Renal cortical epithelial cell (primary cell): ENCODE results near the gene PRKN. TPM values are rescaled to one million over a fixed set of nuclear protein-coding genes. Genes with fewer than 3 reads are reported as not detected.

Experiments
- DNase-seq: peaks from one replicate; pipeline ENCODE4 v3.0.0-alpha.2; 2011; ENCODE audit warnings: low read depth
- total RNA-seq: library from RNA; depleted of rRNA; stranded (reverse); fragments of >200 nt; gene quantifications from 2 replicates; pipeline ENCODE4 v1.2.3, GENCODE V29; 2014

The PRKN gene
- total RNA-seq, 1 donor from 2014 or later, result 3.6 TPM

- DNase-seq, result peak; percentile 77
Measured at GRCh38 chr6:162244031-162244430, 483.5 kb downstream of the PRKN start.

- no peak for DNase-seq
Measured at GRCh38 chr6:162242915-162243314, 484.7 kb downstream of the PRKN start.

DNA sequence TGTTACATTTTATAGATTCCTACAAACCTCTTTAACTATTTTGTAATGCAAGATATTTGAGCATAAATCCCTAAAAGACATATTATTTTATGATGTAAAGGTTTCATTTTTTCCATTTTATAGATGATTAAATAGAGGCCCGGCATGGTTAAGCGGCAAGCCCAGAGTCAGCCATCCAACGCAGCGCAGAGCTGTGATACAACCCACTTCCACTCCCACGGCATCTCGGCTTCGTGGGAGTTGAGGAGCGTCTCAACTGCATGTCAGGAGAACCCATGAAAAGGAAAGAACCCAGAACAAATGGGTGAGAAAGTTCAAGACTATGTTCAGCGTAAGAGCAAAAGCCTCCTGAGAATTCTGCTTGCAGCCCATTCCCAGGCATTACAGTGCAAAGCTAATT is 488.2 kb downstream of the PRKN start:
- no peak for DNase-seq

GRCh38 chr6:162238675-162239074 is 488.9 kb downstream of the PRKN start:
- no peak for DNase-seq

DNA sequence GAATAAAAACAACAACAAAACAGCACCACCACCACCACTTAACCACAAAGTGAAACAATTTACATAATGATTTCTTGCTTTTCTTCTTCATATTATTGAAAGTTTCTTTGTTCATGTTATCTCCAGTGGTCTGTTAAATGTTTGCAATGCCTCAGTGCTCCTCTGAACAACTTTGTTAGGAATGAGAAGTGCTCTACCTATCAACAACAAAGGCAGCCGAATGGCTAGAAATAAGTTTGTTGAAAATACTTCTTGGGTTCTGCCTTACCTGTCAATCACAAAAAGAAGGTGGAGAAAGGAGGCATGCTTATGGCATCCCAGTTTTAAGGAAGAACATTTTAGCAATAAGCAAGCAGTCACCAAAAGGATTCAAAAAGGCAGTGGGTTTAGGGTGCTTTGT is 490.2 kb downstream of the PRKN start:
- DNase-seq, result no peak

DNA sequence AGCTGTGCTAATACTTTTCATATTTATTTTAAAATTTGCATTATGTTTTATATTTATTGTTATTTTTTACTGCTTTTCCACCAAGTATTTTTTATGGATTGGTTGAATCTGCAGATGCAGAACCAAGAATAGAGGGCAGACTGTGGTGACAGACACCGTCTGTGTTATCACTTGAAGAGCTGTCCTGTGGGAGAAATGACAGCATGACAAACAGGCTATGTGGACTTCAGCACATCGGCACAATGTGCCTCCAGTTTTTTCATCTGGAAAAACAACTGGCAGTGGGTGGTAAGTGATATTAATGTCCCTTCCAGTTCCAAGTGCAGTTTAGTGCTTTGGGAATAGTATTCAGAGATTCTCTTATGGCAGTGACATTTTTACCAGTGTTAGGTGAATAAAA is 492.9 kb downstream of the PRKN start:
- DNase-seq, result no peak

GRCh38 chr6:162230147-162230752 is 497.3 kb downstream of the PRKN start:
- no peak for DNase-seq

GRCh38 chr6:162229093-162229492 is 498.5 kb downstream of the PRKN start:
- no peak for DNase-seq

DNA sequence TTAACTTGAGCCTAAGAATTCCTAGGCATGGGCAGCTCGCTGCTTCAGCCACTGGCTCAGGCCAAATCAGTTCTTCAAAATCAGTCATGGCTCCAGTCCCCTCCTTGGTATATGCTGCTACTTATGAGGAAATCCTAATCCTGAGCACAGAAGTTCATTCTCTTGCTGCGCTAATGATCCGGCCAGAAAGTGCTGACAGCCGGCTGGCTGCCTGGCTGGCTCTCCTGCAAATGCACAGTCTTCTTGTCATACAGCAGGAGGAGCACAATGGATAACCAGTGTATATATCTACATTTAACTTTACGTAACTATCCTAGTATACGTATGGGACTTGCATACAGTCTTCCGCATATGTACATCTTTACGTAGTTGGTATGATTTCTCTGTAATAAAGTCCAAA is 500.8 kb downstream of the PRKN start:
- no peak for DNase-seq

DNA sequence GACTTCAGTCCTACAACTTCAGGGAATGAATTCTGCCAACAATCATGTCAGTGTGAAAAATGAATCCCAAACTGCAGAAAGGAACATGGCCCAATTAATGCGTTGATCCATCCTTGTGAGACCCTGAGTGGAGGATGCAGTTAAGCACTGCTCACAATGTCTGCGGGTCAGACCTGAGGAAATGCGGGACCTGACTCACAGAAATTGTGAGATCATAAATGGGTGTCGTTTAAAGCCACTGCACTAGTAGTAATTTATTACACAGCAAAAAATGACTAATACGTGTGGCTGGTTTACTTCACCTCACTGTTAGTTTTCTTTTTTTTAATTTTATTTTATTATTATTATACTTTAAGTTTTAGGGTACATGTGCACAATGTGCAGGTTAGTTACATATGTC is 505.0 kb downstream of the PRKN start:
- DNase-seq, result no peak

- DNase-seq, result no peak
Measured at GRCh38 chr6:162220876-162221275, 506.7 kb downstream of the PRKN start.

DNA sequence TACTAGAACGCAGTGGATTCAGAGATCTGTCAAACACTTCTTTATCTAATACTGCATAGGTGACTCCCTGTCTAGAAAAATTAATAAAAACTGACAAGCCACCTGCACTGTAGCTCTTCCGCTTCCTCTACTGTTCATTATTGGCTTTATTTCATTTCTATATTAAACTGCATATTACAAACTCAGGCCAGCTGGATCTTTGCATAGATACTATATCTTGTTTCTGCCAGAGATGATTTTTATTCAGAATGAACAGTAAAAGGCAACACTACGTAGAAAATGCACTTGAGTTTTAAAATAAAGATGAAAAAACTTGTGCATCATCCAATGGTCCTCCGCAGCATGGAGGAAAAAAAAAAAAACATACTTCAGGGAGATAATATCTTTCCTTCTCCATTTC is 508.3 kb downstream of the PRKN start:
- DNase-seq, result no peak

DNA sequence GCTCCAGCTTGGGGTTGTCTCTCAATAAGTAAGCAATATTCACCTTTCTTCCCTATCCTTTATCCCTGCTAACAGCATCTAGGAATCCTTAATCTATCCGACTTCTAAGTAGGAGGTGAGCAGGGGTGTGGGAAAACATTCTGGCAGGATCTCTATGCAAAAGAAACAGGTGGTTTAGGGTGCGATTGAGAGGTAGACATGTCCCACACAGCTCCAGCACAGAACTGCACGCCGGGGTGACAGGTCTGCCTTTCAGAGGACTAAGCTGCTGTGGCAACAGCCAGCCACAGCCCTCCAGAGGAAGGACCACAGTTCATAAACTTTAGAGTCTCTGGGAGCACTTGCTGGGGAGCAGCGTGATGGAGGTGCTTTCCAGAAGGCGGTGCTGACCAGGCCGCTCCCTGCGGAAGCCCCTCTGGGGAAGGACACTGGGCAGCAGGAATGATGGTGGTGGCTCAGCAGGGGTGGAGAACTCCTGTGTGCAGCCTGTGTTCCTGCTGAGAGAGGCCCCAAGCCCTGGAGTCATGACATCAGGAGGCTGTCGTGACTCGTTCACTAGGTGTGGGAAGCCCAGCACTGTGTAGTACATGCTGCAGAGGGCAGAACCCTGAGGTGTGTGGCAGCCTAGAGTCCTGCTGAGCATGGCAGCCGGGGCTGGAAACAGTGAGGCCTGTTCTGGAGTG is 509.6 kb downstream of the PRKN start:
- DNase-seq, result no peak

DNA sequence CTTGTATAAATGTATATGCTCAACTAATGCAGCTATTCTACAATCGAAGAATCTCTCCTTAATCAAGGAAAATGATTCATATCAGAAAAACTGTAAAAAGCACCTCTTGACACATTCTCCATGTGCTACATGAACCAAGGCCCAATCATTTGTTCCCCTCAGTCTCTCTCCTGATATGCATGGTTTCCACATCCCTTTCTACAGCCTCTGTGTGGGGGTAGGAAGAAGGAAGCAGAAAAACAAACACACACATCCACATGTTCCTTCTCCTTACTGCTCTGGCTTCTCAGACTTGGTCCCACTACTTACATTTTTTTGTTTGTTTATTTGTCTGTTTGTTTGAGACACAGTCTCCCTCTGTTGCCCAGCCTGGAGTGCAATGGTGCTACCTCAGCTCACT is 510.5 kb downstream of the PRKN start:
- DNase-seq, result no peak

DNA sequence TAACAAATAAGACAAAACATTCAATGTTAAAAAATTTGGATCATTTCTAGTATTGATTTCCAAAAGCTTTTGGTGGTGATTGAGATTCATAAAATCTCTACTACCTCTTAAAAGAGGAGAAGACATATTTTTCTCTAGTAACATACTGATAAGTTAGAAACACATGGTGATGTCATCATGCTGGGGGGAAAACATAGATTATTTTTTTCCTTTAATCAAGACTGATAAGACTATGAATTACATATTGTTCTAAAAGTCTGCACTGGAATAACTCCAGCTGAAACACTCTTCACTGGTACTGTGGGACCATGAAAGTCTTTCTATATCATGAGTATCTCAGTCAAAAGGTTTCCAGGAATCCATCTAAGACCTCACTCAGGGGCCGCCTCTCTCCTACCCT is 515.8 kb downstream of the PRKN start:
- DNase-seq, result no peak

DNA sequence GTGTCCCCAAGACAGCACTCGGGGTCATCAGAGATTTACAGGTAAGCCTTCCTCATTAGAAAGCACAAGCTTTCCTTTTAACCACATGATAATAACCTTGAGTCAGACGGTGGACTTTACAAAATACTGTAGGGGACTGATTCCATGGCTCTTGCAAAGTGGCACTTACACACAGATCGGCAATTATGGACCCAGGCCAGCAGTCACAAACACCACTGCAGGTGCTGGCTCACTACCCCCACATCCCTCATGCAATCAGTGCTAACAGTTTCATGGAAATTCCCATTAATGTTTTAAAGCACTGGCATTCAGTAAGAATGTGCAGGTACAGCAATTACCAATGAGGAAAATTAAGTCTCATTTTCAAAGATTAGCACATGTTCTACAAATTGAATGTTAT is 516.5 kb downstream of the PRKN start:
- DNase-seq, result peak; percentile 57

- DNase-seq, result no peak
Measured at GRCh38 chr6:162203287-162203686, 524.3 kb downstream of the PRKN start.

GRCh38 chr6:162200945-162201690 is 526.4 kb downstream of the PRKN start:
- no peak for DNase-seq

- DNase-seq, result peak; percentile 80
Measured at GRCh38 chr6:162200041-162200440, 527.5 kb downstream of the PRKN start.

- no peak for DNase-seq
Measured at GRCh38 chr6:162198925-162199324, 528.6 kb downstream of the PRKN start.

GRCh38 chr6:162198076-162198475 is 529.5 kb downstream of the PRKN start:
- no peak for DNase-seq

DNA sequence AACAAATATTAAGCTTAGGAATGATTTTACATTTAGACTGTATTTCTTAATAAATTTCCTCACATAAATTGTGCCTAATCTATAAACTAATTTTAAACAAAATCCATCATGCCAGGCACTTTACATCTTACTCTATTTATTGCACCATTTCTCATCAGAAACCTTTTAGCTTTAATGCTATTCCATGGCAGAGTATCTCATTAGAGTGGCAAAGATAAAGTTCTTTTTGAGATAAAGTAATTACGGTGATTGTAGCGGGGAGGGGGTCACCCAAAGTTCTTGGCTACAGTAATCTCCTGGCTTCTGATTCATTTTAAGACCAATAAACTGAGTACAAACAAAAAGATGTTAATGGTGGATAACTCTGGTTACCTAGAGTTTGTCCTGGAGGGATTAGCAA is 532.1 kb downstream of the PRKN start:
- DNase-seq, result no peak

- DNase-seq, result no peak
Measured at GRCh38 chr6:162190981-162191380, 536.6 kb downstream of the PRKN start.
